ENCODE measurements around the gene RNF10.

DNA sequence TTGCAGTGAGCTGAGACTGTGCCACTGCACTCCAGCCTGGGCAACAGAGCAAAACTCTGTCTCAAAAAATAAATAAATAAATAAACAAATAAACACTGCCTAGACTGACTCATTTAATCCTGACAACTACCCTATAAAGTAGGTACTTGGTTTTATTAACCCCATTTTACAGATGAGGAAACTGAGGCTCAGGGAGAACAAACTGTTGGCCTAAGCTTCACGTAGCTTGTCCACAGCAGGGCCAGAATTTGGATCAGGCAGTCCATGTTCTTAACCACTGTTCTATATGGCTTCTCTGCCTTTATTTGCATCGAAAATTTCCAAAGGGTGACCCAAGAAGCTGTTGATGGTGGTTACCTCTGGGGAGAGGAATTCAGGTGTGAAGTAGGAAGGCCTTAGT lies 52.7 kb downstream of the RNF10 start:
- TF ChIP-seq, protein P1, sequence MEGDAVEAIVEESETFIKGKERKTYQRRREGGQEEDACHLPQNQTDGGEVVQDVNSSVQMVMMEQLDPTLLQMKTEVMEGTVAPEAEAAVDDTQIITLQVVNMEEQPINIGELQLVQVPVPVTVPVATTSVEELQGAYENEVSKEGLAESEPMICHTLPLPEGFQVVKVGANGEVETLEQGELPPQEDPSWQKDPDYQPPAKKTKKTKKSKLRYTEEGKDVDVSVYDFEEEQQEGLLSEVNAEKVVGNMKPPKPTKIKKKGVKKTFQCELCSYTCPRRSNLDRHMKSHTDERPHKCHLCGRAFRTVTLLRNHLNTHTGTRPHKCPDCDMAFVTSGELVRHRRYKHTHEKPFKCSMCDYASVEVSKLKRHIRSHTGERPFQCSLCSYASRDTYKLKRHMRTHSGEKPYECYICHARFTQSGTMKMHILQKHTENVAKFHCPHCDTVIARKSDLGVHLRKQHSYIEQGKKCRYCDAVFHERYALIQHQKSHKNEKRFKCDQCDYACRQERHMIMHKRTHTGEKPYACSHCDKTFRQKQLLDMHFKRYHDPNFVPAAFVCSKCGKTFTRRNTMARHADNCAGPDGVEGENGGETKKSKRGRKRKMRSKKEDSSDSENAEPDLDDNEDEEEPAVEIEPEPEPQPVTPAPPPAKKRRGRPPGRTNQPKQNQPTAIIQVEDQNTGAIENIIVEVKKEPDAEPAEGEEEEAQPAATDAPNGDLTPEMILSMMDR (IDR thresholded peaks at IDR 0.05), result no peak
- no peak for TF ChIP-seq SIN3A (IDR thresholded peaks at IDR 0.05; ENCODE audit: borderline replicate concordance, insufficient read depth, low read depth, low read length)

Measured in Panc1 (cell line).